ENCODE data around the gene ARL5C.

The ARL5C gene

DNA sequence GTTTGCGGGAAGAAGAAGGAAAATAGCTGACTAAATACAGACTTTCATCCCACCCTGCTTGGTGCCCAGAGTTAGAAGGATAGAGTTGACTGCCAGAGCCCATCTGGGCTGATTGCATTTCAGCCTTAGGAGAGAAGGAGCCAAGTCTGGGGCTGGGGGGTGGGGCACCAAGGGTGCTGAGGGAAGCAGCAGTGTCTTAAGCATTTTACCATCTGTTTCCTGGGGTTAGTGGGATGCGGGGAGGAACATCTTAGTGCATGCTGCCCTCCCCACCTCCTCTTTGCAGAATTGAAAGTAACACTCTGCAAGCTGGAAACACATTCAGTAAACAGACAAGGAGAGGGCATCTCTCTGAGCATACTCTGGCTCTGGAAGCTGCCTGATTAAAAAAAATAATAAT is 1.5 kb upstream of the ARL5C start:
- DNase-seq (ENCODE audit: low read depth) = no peak

DNA sequence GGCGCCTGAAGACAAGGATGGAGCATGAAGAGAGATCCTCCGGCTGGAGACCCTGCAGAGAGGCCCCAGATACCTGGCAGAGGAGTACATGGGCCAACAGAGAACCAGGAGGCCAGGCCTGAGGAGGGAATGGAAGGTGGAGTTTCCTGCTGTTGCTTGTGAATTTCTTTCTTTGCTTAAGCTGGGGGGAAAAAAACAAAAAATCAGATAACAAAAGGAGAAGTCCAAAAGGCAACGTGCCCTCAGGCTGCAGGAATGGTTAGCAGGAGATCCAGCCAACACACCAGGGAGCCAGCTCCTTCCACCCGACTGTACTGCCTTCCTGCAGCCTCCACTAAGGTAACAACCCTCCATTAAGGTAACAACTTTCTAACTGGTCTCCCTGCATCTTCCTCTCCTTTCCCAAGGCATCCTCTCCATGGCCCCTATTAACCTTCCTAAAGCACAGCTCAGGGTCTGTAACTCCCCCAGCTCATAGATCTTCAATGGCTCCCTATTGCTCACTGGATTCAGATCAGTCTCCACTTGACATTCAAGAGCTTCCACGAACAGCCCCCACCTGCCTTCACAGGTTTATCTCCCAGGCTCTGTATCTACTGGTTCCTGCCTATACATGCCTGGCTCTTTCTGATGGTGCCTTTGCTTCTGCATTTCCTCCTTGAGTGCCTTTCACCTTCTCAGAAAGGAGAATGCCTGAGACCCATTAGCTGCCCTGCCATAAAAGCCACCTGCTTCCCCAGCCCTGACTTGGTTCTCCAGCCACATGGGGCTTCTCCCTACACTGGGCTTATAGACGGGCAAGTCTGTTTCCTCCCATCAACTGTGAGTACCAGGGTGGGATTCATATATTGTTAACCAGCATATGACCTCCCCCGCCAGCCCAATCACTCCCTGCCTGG is 725 bp upstream of the ARL5C start:
- no peak for DNase-seq (ENCODE audit: low read depth)

- no peak for DNase-seq (ENCODE audit: low read depth)
These were observed 652 bp downstream of the ARL5C start for GRCh38 chr17:39165178-39165840.

DNA sequence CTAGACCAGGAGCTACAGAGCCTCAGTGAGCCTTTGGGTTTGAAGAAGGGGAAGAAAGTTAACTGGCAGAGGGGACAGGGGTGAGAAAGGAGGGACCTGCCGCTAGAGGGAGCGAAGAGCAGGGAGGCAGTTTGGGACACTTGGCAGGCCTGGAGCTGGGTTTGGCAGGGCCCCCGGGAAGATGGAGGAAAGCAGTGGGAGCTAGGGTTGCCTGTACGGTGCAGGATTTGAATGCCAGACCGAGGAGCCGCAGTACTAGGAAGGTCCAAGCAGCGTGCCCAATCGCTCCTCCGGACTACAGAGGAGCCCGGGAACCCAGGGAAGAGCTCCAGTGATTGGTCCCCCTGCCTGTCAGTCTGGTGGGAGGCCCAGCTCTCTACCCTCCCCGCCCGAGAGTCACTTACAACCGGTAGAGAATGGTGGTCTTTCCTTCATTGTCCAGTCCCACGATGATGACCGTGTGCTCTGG is 1.3 kb downstream of the ARL5C start:
- DNase-seq (ENCODE audit: low read depth) = no peak

- no peak for DNase-seq (ENCODE audit: low read depth)
These were observed 4.0 kb downstream of the ARL5C start for GRCh38 chr17:39161962-39162361.

GRCh38 chr17:39158623-39159022 is 7.3 kb downstream of the ARL5C start:
- no peak for DNase-seq (ENCODE audit: low read depth)

GRCh38 chr17:39156491-39156890 is 9.5 kb downstream of the ARL5C start:
- no peak for DNase-seq (ENCODE audit: low read depth)

DNA sequence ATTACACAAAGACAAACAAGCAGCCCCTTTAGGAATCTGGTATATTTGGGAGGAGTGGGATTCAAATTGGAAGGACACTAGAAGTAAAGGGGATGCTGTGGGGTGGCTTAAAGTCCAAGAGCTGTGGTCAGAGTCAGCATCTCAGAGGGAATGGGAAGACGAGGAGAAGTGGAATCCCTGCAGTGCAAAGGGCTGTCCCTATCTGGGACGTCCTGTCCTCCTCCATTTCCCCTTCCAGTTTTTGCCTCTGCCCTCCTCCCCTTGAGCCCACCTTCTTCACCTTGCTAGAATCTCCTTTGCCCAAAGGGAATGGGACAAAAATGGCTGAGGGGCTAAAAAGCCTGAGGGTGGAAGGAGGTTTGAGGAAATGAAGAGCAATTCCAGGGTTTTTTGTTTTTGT is 10.3 kb downstream of the ARL5C start:
- DNase-seq (ENCODE audit: low read depth) = no peak

GRCh38 chr17:39153599-39154051 is 12.3 kb downstream of the ARL5C start:
- DNase-seq (ENCODE audit: low read depth) = peak; percentile 80

DNA sequence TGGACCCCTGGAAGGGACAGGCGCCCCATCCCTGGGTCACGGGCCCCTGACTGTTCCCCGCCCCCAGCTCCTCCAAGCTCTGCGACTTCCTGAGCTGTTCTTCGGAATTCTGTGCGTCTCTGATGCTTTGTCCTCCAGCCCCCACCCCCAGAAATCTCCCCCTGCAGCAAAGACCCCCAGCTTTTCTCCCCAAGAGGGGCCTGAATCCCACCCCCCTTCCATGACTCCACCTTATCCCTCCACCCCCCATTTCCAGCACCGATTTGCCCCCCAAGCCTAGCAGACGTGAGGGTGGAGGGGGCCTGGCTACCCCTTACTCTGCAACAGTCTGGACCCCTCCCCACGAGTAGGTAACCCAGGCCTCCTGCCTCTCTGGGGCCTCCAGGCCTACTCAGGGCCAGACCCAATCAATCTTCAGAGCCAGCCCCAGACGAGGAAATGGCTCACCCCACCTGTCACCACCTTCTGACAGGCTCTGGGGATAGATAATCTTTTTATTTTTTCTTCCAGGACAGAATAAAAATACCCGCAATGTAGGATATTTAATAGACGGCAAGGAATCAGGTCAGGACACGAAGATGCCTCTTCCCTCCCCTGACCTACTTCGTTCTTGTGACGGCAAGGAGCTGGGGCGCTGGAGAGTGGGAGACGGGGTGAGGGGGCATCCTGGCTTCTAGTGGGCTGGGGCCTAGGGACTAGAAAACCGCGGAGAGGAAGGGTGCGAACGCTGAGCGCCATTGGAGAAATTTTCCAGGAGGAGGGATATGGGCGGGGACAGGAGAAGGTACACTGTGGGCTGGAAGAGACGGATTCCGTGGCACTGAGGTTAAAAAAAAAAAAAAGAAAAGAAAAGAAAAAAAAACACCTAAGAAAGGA is 13.8 kb downstream of the ARL5C start:
- no peak for DNase-seq (ENCODE audit: low read depth)

DNA sequence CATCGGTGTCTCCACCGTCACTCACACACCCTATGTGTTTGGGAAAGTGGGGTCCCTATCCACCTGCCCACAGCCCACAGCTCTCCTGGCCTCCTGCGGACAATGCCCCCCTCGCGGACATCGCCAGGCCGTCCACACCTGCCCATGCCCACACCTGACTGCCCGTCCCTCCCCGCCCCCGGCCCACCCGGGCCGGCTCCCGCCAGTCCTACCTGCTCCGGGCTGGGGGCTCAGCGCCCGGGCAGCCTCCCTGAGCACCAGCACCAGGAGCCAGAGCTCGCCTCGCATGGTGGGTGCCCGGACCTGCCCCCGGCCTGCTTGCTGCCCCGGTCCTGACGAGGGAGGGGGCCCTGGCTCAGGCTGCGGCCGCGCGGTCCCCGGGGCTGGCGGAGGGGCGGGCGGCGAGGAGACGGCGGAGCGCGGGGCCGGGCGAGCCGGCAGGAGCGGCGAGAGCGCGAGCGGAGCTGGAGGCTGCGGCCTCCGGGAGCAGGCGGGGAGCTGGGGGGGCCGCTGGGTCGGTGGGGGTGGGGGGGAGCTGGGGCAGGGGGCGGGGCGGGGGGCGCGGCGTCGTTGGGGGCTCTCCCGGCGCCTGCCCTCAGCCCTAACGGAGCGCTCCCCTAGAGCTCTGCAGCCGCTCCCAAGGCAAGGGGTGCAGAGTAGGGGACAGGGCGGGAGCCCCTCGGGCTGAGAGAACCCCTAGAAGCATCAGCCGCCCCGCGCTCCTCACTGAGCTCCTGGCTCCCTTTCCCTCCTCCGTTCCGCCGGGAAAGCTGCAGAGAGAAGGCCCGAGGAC is 14.6 kb downstream of the ARL5C start, which contains the start of gene PLXDC1:
Gene PLXDC1, minus strand, starts transcription at position 488 of the 793 bp plus-strand sequence. Its CDS starts 200 bp downstream, at position 288.
- DNase-seq (ENCODE audit: low read depth) = no peak

DNA sequence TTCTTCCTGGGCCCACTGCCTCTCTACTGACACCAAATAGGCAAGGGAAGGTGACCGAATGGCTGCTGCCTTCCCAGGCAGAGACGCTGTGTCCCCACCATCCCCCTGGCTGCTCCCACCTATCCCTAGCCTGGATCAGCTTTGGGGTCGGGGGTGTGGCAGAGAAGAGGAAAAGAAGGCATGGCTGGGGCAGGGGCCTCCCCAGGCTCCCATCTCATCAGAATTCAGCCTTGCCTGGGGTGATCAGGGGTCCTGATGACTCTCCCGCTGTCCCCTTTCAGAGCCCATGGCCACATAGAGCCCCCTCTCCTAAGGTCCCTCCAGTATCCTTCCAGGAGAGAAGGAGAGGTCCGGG is 15.2 kb downstream of the ARL5C start:
- no peak for DNase-seq (ENCODE audit: low read depth)

- DNase-seq (ENCODE audit: low read depth) = no peak
These were observed 15.8 kb downstream of the ARL5C start for GRCh38 chr17:39150104-39150634.

- DNase-seq (ENCODE audit: low read depth) = no peak
These were observed 18.5 kb downstream of the ARL5C start for GRCh38 chr17:39147221-39148185.

- no peak for DNase-seq (ENCODE audit: low read depth)
These were observed 19.7 kb downstream of the ARL5C start for GRCh38 chr17:39146273-39146672.

GRCh38 chr17:39145143-39145542 is 20.8 kb downstream of the ARL5C start:
- no peak for DNase-seq (ENCODE audit: low read depth)

GRCh38 chr17:39144416-39144840 is 21.5 kb downstream of the ARL5C start:
- peak; percentile 62 for DNase-seq (ENCODE audit: low read depth)

DNA sequence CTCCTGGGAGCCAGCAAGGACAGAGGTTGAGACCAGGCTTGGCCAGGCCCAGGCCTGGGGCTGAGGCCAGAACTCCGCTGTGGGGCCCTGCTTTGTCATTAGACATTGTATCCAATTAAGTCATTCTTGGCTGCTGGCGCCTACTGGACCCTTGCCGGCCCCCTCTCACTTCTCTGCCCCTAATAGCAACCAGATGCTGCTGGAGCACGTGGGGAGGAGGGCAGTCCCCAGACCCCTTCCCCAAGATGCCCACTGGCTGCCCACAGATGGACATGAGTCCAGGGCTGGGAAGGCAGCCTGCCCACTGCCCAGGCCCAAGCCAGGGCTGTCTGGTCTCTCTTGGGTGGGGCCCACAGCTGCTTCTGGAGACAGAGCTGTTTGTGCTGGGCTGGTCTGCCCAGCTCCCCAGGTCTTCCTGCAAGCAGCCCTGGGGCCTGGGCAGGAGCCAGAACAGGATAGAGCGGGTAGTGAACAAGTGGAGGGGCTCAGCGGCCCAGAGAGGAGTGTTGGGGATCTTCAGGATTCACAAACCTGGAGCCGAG is 22.3 kb downstream of the ARL5C start:
- no peak for DNase-seq (ENCODE audit: low read depth)

DNA sequence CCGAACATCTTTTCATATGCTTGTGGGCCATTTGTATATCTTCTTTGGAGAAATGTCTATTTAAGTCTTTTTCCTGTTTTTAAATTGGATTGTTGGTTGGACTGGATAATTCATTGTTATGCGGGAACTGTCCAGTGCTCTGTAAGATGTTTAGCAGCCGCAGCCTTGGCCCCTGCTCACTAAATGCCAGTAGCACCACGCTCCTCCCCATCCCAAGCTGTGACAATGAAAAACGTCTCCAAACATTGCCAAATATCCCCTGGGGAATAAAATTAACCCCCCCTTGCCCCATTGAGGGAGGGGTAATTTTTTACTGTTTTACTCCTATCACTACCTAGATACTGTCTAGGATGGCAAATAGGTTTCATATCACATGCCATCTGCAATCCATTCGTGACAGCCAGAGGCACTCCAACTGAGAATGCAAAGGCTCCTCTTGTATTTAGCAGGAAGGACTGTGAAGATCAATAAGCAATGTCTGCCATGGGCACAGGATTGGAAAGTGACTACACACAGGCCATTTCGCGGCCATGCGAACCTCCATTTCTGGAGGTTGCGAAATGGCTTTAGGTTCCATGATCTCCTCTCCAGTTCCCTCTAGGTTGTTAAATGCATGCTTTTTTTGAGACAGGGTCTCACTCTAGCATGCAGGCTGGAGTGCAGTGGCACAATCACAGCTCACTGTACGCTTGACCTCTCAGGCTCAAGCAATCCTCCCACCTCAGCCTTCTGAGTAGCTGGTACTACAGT is 23.9 kb downstream of the ARL5C start:
- no peak for DNase-seq (ENCODE audit: low read depth)

Data from HS-5 (cell line).